ENCODE results near the gene DOCK8.

DNA sequence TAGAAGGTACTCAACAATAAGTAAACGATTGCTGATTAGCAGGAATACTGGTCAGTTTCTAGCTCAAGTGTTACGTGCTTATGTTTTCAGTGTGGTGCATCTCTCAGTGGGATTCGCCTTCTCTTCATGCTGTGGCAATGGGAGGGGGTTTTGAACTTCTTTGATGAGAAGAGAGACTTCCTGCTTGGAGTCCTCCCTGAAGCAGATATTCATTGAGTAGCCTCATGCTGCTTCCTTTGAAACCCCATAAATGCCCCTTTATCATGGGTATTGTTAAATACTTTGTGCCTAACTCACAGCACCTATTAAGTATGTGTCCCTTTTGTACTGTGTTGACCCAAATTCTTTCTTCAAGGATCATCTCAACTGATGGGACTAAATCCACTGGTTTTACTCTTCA is 116.5 kb downstream of the DOCK8 start:
- TF ChIP-seq ZNF326 (CRISPR knock-in tag; IDR thresholded peaks at IDR 0.05; ENCODE audit: borderline replicate concordance) (no peak), ETV6 (CRISPR knock-in tag; conservative IDR thresholded peaks at IDR 0.05) (no peak), GABPB1 (CRISPR knock-in tag; IDR thresholded peaks at IDR 0.05) (no peak), MAFK (conservative IDR thresholded peaks at IDR 0.05 in 1 of 2, IDR thresholded peaks at IDR 0.05 in 1 of 2; ENCODE audit: low read length in 2 of 2) (no peak), EZH2 (conservative IDR thresholded peaks at IDR 0.05; ENCODE audit: low read depth, low read length) (no peak), KLF12 (CRISPR knock-in tag; IDR thresholded peaks at IDR 0.05; ENCODE audit: borderline replicate concordance) (no peak), USF2 (IDR thresholded peaks at IDR 0.05; ENCODE audit: low read depth, low read length) (no peak), USF2 (CRISPR knock-in tag; IDR thresholded peaks at IDR 0.05; ENCODE audit: borderline replicate concordance) (no peak), FOXP1 (IDR thresholded peaks at IDR 0.05) (no peak), FOXP1 (CRISPR knock-in tag; IDR thresholded peaks at IDR 0.05) (no peak), PLRG1 (conservative IDR thresholded peaks at IDR 0.05) (no peak), FOXO4 (CRISPR knock-in tag; conservative IDR thresholded peaks at IDR 0.05) (no peak)
- TF ChIP-seq, protein P1, sequence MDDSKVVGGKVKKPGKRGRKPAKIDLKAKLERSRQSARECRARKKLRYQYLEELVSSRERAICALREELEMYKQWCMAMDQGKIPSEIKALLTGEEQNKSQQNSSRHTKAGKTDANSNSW (CRISPR knock-in tag; IDR thresholded peaks at IDR 0.05; ENCODE audit: borderline replicate concordance): no peak
